ENCODE measurements around the gene TAS2R43.
"Not testable (repeated sequence)": the region's sequence is repeated elsewhere in the genome, so short reads cannot be mapped to it uniquely, and the experiment has no call there.

The TAS2R43 gene

DNA sequence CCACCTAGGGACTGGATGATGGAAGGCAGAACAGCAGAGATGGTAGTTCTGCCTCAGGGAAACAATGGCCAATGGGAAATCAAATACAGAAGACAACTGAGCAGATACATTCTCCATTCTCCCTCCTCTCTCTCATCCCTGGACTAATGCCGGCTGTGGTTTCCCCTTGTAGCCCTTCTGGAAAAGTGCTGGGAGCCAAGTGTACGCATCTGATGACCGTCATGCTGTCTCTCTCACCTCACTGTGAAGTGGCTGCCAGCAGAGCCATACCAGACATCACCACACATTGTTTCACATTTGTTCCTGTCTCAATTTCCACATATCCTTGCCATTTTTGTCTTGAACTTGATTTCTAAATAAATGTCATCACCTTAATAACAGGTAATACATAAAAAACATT is 33.1 kb downstream of the TAS2R43 start:
- DNase-seq = no peak

DNA sequence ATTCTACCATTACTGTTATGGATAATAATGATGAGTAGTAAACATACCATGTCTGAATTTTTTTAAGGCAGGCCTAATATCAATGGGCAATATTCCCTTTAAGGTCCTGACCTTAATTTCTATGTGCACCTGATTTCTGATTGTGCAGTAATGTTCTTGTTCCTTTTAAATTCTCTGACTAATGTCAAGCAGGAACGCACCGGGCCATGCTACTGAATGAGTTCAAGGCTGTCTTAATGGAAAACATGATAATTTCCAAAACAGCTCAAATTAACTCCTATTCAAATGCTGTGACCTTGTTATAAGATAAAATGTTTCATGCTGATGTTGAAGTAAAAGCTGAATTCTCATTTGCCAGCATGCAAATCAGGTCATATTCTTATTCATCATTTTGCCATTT is 36.8 kb downstream of the TAS2R43 start:
- DNase-seq = no peak

DNA sequence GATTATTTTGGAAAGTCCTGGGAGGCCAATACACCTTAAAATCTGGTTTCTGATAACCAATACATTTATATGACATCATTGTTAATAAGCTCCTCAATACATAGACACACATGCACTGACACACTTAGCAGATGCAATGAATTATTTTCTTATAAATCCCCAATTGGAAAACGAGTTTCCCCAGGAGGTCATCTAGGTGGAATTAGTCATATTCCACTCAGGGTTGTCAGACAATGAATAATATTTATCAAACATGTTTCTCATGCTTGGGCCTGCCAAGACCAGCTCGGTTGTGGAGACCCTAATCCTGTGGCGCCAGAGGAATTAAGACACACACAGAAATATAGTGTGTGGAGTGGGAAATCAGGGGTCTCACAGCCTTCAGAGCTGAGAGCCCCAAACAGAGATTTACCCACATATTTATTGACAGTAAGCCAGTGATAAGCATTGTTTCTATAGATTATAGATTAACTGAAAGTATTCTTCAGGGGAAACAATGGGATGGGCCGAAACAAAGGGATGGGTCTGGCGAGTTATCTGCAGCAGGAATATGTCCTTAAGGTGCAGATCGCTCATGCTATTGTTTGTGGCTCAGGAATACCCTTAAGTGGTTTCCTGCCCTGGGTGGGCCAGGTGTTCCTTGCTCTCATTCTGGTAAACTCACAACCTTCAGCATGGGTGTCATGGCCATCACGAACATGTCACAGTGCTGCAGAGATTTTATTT is 42.1 kb downstream of the TAS2R43 start:
- not testable (repeated sequence) for DNase-seq

DNA sequence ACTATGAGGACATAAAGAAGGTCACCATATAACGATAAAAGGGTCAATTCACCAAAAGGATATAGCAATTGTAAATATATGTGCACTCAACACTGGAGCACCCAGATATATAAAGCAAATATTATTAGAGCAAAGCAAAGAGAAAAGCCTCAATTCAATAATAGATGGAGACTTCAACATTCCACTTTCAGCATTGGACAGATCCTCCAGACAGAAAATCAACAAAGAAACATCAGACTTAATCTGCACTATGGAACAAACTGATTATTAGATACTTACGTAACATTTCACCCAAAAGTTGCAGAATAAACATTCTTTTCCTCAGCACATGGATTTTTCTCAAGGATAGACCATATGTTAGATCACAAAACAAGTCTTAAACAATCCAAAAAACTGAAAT is 50.7 kb downstream of the TAS2R43 start:
- DNase-seq = not testable (repeated sequence)

All from activated T-cell treated with anti-CD3 and anti-CD28 coated beads for 4 hours (primary cell).